SK-N-SH (cell line): ENCODE measurements around the gene OGDHL. TPM values are rescaled to one million over a fixed set of nuclear protein-coding genes. Genes with fewer than 3 reads are reported as not detected.

ENCODE experiments used
- CTCF ChIA-PET: fragments of 300-600, 350-600 bp; formaldehyde crosslinking; extraction: SDS; loops from one replicate; lab custom pipeline; 2021; lab: Yijun Ruan, JAX
- POLR2A ChIA-PET: fragments of 350-600 bp; sonication (Branson Sonifier 250); formaldehyde crosslinking; extraction: SDS; loops from one replicate; lab custom pipeline; 2020; ENCODE audit warnings: antibody characterized with exemption, inconsistent platforms; lab: Yijun Ruan, JAX
- DNase-seq: peaks from one replicate; pipeline ENCODE4 v3.0.0; 2012
- H2AFZ ChIP-seq: fragments of 200-600 bp; sonication (generic); 2 replicates; pipeline ENCODE4 v1.8.1; 2016; ENCODE audit warnings: antibody characterized with exemption, mild to moderate bottlenecking, low read depth
- H3F3A ChIP-seq: fragments of 200-600 bp; sonication (generic); replicated peaks from 2 replicates; pipeline ENCODE3; 2016; ENCODE audit warnings: antibody characterized with exemption, mild to moderate bottlenecking; ENCODE audit not compliant: insufficient read depth
- H3K27ac ChIP-seq, 2 experiments: fragments of 200-500 bp in 1 of 2; fragments of 200-600 bp in 1 of 2; sonication (Bioruptor generic) in 1 of 2; sonication (generic), shearing (Covaris generic) in 1 of 2; 2 replicates each; pipeline versions ENCODE4 v1.5.1 to v1.6.1; 2014 to 2016; ENCODE audit warnings: low read depth in 2 of 2, inconsistent platforms in 1 of 2, low read length in 1 of 2, mild to moderate bottlenecking in 1 of 2, mixed read lengths in 1 of 2
- H3K27me3 ChIP-seq: fragments of 200-600 bp; sonication (generic), shearing (Covaris generic); 2 replicates; pipeline ENCODE4 v1.6.1; 2016; ENCODE audit warnings: mixed run types; ENCODE audit not compliant: insufficient read depth
- H3K36me3 ChIP-seq, 2 experiments: fragments of 200-500 bp in 1 of 2; fragments of 200-600 bp in 1 of 2; sonication (Bioruptor generic) in 1 of 2; sonication (generic) in 1 of 2; replicated peaks in 1 of 2; 2 replicates each; pipeline versions ENCODE3 to v1.5.1; 2014 to 2016; ENCODE audit warnings: low read length in 1 of 2, mild to moderate bottlenecking in 1 of 2; ENCODE audit not compliant: insufficient read depth in 2 of 2, control insufficient read depth in 1 of 2
- H3K4me1 ChIP-seq, 2 experiments: fragments of 200-500 bp in 1 of 2; fragments of 200-600 bp in 1 of 2; sonication (Bioruptor generic) in 1 of 2; sonication (generic), shearing (Covaris generic) in 1 of 2; 2 replicates each; pipeline versions ENCODE4 v1.5.1 to v1.6.1; 2014 to 2016; ENCODE audit warnings: low read depth in 1 of 2, low read length in 1 of 2, mixed run types in 1 of 2; ENCODE audit not compliant: insufficient read depth in 2 of 2, control insufficient read depth in 1 of 2
- H3K4me2 ChIP-seq: fragments of 200-600 bp; sonication (generic), shearing (Covaris generic); 2 replicates; pipeline ENCODE4 v1.6.1; 2017; ENCODE audit warnings: mixed run types
- H3K4me3 ChIP-seq, 2 experiments: fragments of 200-500 bp in 1 of 2; fragments of 200-600 bp in 1 of 2; sonication (Bioruptor generic) in 1 of 2; sonication (generic), shearing (Covaris generic) in 1 of 2; 2 replicates each; pipeline versions ENCODE4 v1.5.1 to v1.8.1; 2014 to 2016; ENCODE audit warnings: low read depth in 2 of 2, inconsistent platforms in 1 of 2, low read length in 1 of 2, mild to moderate bottlenecking in 1 of 2, mixed read lengths in 1 of 2, moderate library complexity in 1 of 2
- H3K79me2 ChIP-seq: fragments of 200-600 bp; sonication (generic); 2 replicates; pipeline ENCODE4 v1.8.1; 2017; ENCODE audit warnings: mild to moderate bottlenecking; ENCODE audit not compliant: insufficient read depth
- H3K9ac ChIP-seq: fragments of 200-600 bp; sonication (generic); 2 replicates; pipeline ENCODE4 v1.6.1; 2017; ENCODE audit warnings: mixed run types
- H3K9me2 ChIP-seq: fragments of 200-600 bp; sonication (generic); 2 replicates; pipeline ENCODE4 v1.6.1; 2017; ENCODE audit warnings: mixed run types
- H3K9me3 ChIP-seq: fragments of 200-600 bp; sonication (generic); 2 replicates; pipeline ENCODE4 v1.6.1; 2017; ENCODE audit warnings: mixed run types, mild to moderate bottlenecking, moderate library complexity
- H4K20me1 ChIP-seq: fragments of 200-600 bp; sonication (generic); 2 replicates; pipeline ENCODE4 v1.6.1; 2017; ENCODE audit warnings: mild to moderate bottlenecking, mixed run types; ENCODE audit not compliant: insufficient read depth
- CHD2 ChIP-seq: fragments of 150-350 bp; IDR thresholded peaks from 2 replicates; pipeline ENCODE4 v1.6.1; 2018; ENCODE audit warnings: low read length; ENCODE audit not compliant: partially characterized antibody
- ELF1 ChIP-seq: IDR thresholded peaks from 2 replicates; pipeline ENCODE4 v1.4.0; 2012
- EP300 ChIP-seq, 2 experiments: IDR thresholded peaks; 2 replicates each; pipeline versions ENCODE4 v1.4.0 to v1.6.1; 2012; ENCODE audit warnings: borderline replicate concordance in 1 of 2, low read depth in 1 of 2, low read length in 1 of 2
- EZH2phosphoT487 ChIP-seq: fragments of 200-600 bp; sonication (generic); IDR thresholded peaks from 2 replicates; pipeline ENCODE4 v1.6.1; 2017; ENCODE audit warnings: low read depth, mixed run types, mild to moderate bottlenecking, antibody characterized with exemption, moderate library complexity, borderline replicate concordance
- FOXJ3 ChIP-seq: sonication (generic); formaldehyde crosslinking; IDR thresholded peaks from 2 replicates; pipeline ENCODE4 v1.5.1; 2020; ENCODE audit warnings: mild to moderate bottlenecking, missing genetic modification reagents
- FOXM1 ChIP-seq: IDR thresholded peaks from 2 replicates; pipeline ENCODE4 v1.4.0; 2012; ENCODE audit warnings: low read depth, mild to moderate bottlenecking
- GATA2 ChIP-seq: sonication (generic); formaldehyde crosslinking; IDR thresholded peaks from 2 replicates; pipeline ENCODE4 v1.5.0; 2020; ENCODE audit warnings: mild to moderate bottlenecking, missing genetic modification reagents
- MXI1 ChIP-seq: IDR thresholded peaks from 2 replicates; pipeline ENCODE4 v1.6.1; 2012; ENCODE audit warnings: mild to moderate bottlenecking, low read depth, low read length, improper control_type of control experiment
- NFIC ChIP-seq: IDR thresholded peaks from 2 replicates; pipeline ENCODE4 v1.4.0; 2012; ENCODE audit warnings: borderline replicate concordance
- POLR2AphosphoS5 ChIP-seq: IDR thresholded peaks from 2 replicates; pipeline ENCODE4 v1.6.1; 2012; ENCODE audit warnings: low read depth, low read length
- RAD21 ChIP-seq: IDR thresholded peaks from 2 replicates; pipeline ENCODE4 v1.6.1; 2012; ENCODE audit warnings: mild to moderate bottlenecking, low read length
- RCOR1 ChIP-seq: fragments of 150-350 bp; IDR thresholded peaks from 2 replicates; pipeline ENCODE4 v1.6.1; 2017; ENCODE audit warnings: antibody characterized with exemption, low read length
- SMC3 ChIP-seq: IDR thresholded peaks from 2 replicates; pipeline ENCODE4 v1.6.1; 2012; ENCODE audit warnings: low read depth, low read length, improper control_type of control experiment
- YY1 ChIP-seq: IDR thresholded peaks from 2 replicates; pipeline ENCODE4 v1.4.0; 2012; ENCODE audit warnings: low read depth, mild to moderate bottlenecking
- WGBS: methylation state at CpG from one replicate; pipeline ENCODE4 v1.1.6; 2017; ENCODE audit warnings: low lambda C conversion rate; 5-methylcytosine and 5-hydroxymethylcytosine counted together
- polyA plus RNA-seq, 3 experiments: library from polyadenylated mRNA; depleted of rRNA; stranded (reverse); fragments of >200 nt; gene quantifications; 2 replicates each; pipeline ENCODE4 v1.2.3, GENCODE V29; 2012
- TF ChIP-seq, protein P1 (sequence below): IDR thresholded peaks from 2 replicates; pipeline ENCODE4 v1.4.0; 2012; ENCODE audit warnings: low read depth, borderline replicate concordance
- TF ChIP-seq, protein P2 (sequence below): fragments of 200-600 bp; sonication (generic); IDR thresholded peaks from 2 replicates; pipeline ENCODE4 v1.6.1; 2017; ENCODE audit warnings: antibody characterized with exemption, mild to moderate bottlenecking, moderate library complexity
- TF ChIP-seq, protein P3 (sequence below): fragments of 150-350 bp; IDR thresholded peaks from 2 replicates; pipeline ENCODE4 v1.6.1; 2017; ENCODE audit warnings: antibody characterized with exemption, low read length, low read depth, borderline replicate concordance

OGDHL gene
- polyA plus RNA-seq, 1 of the 3 experiments (the other 2 are of a cell fraction), result 25.4 TPM

DNA sequence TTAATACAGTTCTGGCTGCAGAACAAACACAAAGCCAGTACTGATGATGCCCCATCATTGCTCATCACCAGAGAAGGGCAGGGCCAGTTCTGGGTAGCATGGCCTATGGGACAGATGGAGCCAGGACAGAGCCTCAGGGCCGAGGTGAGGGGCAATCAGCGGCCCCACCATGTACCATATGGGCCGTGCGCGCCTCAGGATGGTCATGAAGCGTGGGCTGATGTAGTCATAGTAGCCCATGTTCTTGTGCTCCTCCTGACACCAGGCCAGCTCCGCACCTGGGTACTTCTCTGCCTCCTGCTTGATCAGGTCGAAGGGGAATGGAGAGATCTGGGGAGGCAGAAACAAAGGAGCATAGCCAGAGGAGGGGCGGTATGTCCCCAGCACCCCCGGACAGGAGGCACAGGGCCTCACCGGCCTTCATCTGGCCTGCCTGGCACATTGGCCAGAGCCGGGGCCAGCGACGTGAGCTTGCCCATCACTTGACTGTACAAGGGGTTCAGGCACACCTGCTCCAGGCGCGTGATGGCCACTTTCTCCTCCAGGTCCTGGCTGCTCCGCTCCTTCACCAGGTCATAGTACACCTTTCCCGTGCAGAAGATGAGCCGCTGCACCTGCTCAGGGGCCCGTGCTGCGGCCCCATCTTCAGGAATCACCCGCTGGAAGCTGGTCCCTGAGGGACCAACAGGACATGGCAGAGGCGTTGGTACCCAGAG, 26.1 kb downstream of the OGDHL start:
- Histone ChIP-seq H3K79me2 (no peaks in the 10 kb centered on the region), H3K27ac (no peak overlapping the region), H3K4me1 (no peaks in the 10 kb centered on the region), H3K4me2 (no peak overlapping the region), H2AFZ (no peak overlapping the region), H4K20me1 (no peaks in the 10 kb centered on the region), H3K9me3 (no peaks in the 10 kb centered on the region), H3K9ac (no peak overlapping the region), H3K9me2 (no peaks in the 10 kb centered on the region), H3K4me3 (no peak overlapping the region), H3F3A (no peaks in the 10 kb centered on the region), H3K27me3 (no peaks in the 10 kb centered on the region), H3K36me3 (peaks cover 0 to 23% of the 10 kb centered on the region in 2 experiments)
- ChIA-PET CTCF (interaction anchor here (1.0 kb wide), 1 partner anchor 127 kb away, joined by 3 read pairs; no protein-coding TSS in a partner anchor), POLR2A (no interaction called here)
- WGBS, result 89% methylated on average over 21 of the region's 23 CpGs
- TF ChIP-seq YY1 (no peak), EP300 (IDR thresholded peaks at IDR 0.05; ENCODE audit: borderline replicate concordance in 1 of 2, low read depth in 1 of 2, low read length in 1 of 2) (no peak), RCOR1 (no peak), FOXM1 (no peak), ELF1 (no peak), GATA2 (CRISPR knock-in tag) (no peak), CHD2 (no peak), SMC3 (no peak), NFIC (no peak), POLR2AphosphoS5 (no peak), MXI1 (no peak), FOXJ3 (CRISPR knock-in tag) (no peak), RAD21 (no peak), EZH2phosphoT487 (no peak)
- TF ChIP-seq, protein P1, sequence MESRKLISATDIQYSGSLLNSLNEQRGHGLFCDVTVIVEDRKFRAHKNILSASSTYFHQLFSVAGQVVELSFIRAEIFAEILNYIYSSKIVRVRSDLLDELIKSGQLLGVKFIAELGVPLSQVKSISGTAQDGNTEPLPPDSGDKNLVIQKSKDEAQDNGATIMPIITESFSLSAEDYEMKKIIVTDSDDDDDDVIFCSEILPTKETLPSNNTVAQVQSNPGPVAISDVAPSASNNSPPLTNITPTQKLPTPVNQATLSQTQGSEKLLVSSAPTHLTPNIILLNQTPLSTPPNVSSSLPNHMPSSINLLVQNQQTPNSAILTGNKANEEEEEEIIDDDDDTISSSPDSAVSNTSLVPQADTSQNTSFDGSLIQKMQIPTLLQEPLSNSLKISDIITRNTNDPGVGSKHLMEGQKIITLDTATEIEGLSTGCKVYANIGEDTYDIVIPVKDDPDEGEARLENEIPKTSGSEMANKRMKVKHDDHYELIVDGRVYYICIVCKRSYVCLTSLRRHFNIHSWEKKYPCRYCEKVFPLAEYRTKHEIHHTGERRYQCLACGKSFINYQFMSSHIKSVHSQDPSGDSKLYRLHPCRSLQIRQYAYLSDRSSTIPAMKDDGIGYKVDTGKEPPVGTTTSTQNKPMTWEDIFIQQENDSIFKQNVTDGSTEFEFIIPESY, result no peak
- TF ChIP-seq, protein P2, sequence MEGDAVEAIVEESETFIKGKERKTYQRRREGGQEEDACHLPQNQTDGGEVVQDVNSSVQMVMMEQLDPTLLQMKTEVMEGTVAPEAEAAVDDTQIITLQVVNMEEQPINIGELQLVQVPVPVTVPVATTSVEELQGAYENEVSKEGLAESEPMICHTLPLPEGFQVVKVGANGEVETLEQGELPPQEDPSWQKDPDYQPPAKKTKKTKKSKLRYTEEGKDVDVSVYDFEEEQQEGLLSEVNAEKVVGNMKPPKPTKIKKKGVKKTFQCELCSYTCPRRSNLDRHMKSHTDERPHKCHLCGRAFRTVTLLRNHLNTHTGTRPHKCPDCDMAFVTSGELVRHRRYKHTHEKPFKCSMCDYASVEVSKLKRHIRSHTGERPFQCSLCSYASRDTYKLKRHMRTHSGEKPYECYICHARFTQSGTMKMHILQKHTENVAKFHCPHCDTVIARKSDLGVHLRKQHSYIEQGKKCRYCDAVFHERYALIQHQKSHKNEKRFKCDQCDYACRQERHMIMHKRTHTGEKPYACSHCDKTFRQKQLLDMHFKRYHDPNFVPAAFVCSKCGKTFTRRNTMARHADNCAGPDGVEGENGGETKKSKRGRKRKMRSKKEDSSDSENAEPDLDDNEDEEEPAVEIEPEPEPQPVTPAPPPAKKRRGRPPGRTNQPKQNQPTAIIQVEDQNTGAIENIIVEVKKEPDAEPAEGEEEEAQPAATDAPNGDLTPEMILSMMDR, result no peak
- TF ChIP-seq, protein P3, sequence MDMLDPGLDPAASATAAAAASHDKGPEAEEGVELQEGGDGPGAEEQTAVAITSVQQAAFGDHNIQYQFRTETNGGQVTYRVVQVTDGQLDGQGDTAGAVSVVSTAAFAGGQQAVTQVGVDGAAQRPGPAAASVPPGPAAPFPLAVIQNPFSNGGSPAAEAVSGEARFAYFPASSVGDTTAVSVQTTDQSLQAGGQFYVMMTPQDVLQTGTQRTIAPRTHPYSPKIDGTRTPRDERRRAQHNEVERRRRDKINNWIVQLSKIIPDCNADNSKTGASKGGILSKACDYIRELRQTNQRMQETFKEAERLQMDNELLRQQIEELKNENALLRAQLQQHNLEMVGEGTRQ, result no peak
- DNase-seq, result no peak
